Measurements from ENCODE around the gene AKAP8.

Gene AKAP8

DNA sequence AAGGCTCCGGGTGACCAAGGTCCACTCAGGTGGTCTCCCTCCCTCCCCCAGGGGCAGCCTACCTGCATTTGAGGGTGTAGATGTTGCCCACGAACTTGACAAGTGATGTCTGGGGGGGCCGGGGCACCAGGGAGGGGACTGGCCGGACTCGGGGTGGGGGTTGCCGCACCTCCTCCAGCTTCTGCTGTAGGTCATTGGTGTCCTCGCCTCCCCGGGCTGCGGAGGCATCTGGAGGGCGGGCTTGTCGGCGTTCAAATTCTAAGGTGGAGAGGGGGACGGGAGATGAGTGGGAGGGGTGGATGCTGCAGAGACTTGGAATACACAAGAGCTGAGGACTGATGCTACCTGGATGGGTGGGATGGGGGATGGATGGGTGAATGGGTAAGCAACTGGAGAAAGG, 44.5 kb upstream of the AKAP8 start:
- TF ChIP-seq SUZ12 (IDR thresholded peaks at IDR 0.05; ENCODE audit: extremely low read depth, insufficient read depth, insufficient read length) (no peak), YY1 (IDR thresholded peaks at IDR 0.05; ENCODE audit: insufficient read depth, insufficient read length) (no peak), ZNF274 (IDR thresholded peaks at IDR 0.05; ENCODE audit: low read depth, low read length) (no peak)
- Histone ChIP-seq H3K36me3 (ENCODE audit: insufficient read depth, insufficient read length, low read length) (peaks cover 80% of the 10 kb centered on the region), H3K27me3 (ENCODE audit: insufficient read depth, insufficient read length) (no peaks in the 10 kb centered on the region), H3K9ac (ENCODE audit: insufficient read length, low read depth) (no peak overlapping the region), H3K4me3 (ENCODE audit: insufficient read length, low read depth) (no peak overlapping the region), H3K9me3 (ENCODE audit: insufficient read depth, low read length) (peaks cover 14% of the 10 kb centered on the region; the same call in 1 of the 2 replicates), H3K4me1 (ENCODE audit: insufficient read depth, insufficient read length) (peaks cover 2% of the 10 kb centered on the region)
- no peak for DNase-seq (ENCODE audit: low read depth, low spot score)

DNA sequence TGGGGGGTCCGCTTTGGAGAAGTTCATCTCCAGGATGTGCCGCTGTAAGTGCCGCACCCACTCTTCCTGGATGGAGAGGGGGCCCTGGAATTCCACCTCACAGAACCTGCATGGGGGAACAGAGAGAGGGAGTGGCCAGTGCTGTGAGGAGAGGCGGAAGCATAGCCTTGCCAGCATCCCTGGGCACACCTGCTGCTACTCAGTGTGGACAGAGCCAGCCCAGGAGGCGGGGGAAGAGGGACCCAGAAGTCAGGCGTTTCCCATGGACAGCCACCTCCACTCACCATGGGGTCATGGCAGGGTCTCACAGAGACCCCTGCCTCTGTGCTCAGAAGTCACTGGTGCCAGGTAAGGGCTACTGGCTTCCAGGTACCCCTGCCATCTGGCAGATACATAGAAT, 43.5 kb upstream of the AKAP8 start:
- TF ChIP-seq YY1 (IDR thresholded peaks at IDR 0.05; ENCODE audit: insufficient read depth, insufficient read length): no peak
- Histone ChIP-seq H3K9me3 (ENCODE audit: insufficient read depth, low read length) (peaks cover 14% of the 10 kb centered on the region; the same call in 1 of the 2 replicates), H3K9ac (ENCODE audit: insufficient read length, low read depth) (no peak overlapping the region), H3K27me3 (ENCODE audit: insufficient read depth, insufficient read length) (no peaks in the 10 kb centered on the region), H3K4me1 (ENCODE audit: insufficient read depth, insufficient read length) (no peaks in the 10 kb centered on the region), H3K4me3 (ENCODE audit: insufficient read length, low read depth) (no peak overlapping the region), H3K36me3 (ENCODE audit: insufficient read depth, insufficient read length, low read length) (peaks cover 70% of the 10 kb centered on the region)
- DNase-seq (ENCODE audit: low read depth, low spot score): no peak

DNA sequence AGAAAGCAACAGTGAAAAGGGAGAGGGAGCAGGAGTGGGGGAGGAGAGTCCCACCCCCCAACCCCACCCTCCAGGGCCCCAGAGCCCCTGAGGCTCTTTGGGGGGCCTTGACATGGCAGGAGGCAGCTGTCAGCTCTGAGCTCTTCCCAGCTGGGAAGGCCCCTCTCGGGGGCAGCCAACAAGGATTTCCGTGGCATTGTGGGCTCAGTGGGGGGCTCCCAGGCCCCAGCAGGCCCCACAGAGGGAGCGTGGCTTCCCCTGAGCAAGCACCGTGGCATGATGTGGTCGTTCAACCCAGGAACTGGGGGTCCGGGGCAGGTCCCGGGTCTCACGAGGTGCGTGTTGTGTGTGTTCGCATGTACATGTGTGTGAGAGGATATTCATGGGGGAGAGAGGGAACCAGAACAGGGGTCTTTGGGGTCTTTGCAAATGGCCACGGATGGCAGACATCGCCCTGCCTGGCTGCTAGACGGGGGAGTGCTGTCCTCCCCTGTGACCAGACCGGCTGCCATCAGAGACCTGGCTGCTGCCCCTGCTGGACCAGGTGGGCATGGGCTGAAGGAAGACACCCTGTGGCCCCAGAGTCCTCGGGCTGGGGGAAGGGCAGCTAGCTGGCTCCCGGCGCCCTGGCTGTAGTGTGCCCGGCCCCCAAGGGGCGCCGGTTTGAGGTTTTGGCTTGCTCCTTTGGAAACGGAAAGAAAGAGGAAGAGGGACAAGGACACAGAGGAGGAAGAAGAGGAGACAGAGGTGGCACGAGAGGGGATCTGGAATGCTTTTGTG, 42.9 kb upstream of the AKAP8 start:
- DNase-seq (ENCODE audit: low read depth, low spot score): no peak
- Histone ChIP-seq H3K36me3 (ENCODE audit: insufficient read depth, insufficient read length, low read length) (peaks cover 67% of the 10 kb centered on the region), H3K27me3 (ENCODE audit: insufficient read depth, insufficient read length) (no peaks in the 10 kb centered on the region), H3K4me3 (ENCODE audit: insufficient read length, low read depth) (no peak overlapping the region), H3K9me3 (ENCODE audit: insufficient read depth, low read length) (peaks cover 14% of the 10 kb centered on the region; the same call in 1 of the 2 replicates), H3K9ac (ENCODE audit: insufficient read length, low read depth) (no peak overlapping the region), H3K4me1 (ENCODE audit: insufficient read depth, insufficient read length) (peaks cover under 1% of the 10 kb centered on the region)
- TF ChIP-seq YY1 (IDR thresholded peaks at IDR 0.05; ENCODE audit: insufficient read depth, insufficient read length) (no peak), SUZ12 (IDR thresholded peaks at IDR 0.05; ENCODE audit: extremely low read depth, insufficient read depth, insufficient read length) (no peak), ZNF274 (IDR thresholded peaks at IDR 0.05; ENCODE audit: low read depth, low read length) (no peak)

DNA sequence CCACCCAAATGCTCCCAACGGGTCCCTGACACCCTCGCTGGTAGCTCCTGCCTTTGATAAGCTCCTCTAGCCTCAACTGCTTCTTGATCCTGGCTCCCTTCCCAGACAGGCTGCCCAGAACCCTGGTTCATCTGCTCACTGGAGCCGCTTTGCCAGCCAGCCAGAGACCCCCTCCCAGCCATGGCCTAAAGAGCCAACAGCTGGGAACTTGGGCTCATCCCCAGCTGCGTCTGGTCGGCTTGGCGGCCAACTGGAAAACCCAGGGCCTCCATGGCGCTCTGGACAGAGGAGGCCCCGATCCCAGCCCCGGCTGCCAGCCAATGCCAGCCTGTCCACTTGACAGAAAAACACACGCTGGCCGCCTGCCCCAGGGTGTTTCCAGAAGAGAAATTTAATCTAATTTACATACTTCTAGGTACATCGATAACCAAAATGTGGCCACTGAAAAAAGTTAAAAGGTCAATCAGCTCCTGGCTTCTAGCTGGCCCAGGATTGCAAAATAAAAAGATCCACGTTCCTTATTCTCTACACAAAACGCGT, 42.2 kb upstream of the AKAP8 start:
- no peaks in the 10 kb centered on the region for H3K27me3 ChIP-seq (ENCODE audit: insufficient read depth, insufficient read length)
- H3K36me3 ChIP-seq (ENCODE audit: insufficient read depth, insufficient read length, low read length): peaks cover 64% of the 10 kb centered on the region
- no peak for DNase-seq (ENCODE audit: low read depth, low spot score)
- TF ChIP-seq YY1 (IDR thresholded peaks at IDR 0.05; ENCODE audit: insufficient read depth, insufficient read length) (no peak), ZNF274 (IDR thresholded peaks at IDR 0.05; ENCODE audit: low read depth, low read length) (no peak), SUZ12 (IDR thresholded peaks at IDR 0.05; ENCODE audit: extremely low read depth, insufficient read depth, insufficient read length) (no peak)
- no peak overlapping the region for H3K4me3 ChIP-seq (ENCODE audit: insufficient read length, low read depth)
- H3K9ac ChIP-seq (ENCODE audit: insufficient read length, low read depth): no peak overlapping the region
- peaks cover 14% of the 10 kb centered on the region; the same call in 1 of the 2 replicates for H3K9me3 ChIP-seq (ENCODE audit: insufficient read depth, low read length)
- peaks cover 4% of the 10 kb centered on the region for H3K4me1 ChIP-seq (ENCODE audit: insufficient read depth, insufficient read length)

DNA sequence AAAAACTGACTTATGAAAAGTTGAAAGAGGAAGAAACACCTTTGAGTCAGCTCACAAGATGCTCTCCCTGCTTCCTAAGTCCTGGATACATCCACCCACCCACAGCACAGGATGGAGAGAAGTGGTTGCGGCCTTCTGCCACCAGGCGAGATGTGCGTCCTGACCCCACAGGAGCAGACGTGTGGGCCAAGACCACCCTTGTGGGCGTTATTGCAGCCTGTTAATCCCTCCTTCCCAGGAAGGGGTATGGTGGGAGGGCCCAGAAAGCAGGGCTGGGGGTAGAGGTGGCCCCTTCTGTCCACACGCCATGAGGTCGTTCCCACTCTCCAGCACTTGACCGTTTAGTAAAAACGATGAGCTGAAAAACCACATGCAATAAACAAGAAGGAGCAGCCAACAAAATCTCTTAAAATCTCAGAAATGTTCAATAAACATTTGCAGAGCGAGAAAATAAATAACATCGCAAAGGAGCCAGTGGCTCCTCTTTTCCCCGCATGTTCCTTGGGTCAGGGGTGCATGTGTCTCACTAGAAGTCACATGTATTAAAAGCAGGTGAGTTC, 41.6 kb upstream of the AKAP8 start:
- peaks cover 4% of the 10 kb centered on the region for H3K4me1 ChIP-seq (ENCODE audit: insufficient read depth, insufficient read length)
- H3K36me3 ChIP-seq (ENCODE audit: insufficient read depth, insufficient read length, low read length): peaks cover 64% of the 10 kb centered on the region

DNA sequence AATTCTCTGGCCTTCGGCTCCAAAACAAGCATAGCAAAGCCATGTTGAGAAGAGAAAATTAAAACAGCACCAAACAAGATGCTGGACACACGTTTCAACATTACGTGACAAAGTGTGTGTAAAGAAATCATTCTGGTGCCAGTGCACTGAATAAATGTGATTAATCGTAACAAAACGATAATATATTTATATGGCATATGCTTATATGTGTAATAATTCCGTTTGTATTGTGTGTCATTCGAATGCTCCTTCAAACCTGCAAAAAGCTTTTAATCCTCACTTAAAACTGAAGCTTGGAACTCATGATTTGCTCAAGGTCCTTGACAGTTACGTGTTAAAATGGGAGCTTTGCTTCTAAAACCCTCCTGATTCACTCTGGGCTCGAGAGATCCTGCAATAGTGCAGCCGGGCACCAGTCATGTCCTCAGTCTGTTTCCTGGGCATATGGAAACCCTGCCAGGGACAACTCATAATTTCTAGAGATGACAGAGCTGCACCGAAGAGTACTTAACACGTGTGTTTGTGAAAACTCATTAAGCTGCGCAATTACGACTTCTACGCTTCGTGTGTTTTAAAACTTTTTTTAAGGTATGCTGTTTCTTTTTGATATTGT, 39.9 kb upstream of the AKAP8 start:
- peaks cover 60% of the 10 kb centered on the region for H3K36me3 ChIP-seq (ENCODE audit: insufficient read depth, insufficient read length, low read length)
- TF ChIP-seq ZNF274 (IDR thresholded peaks at IDR 0.05; ENCODE audit: low read depth, low read length): no peak
- no peak for TF ChIP-seq SUZ12 (IDR thresholded peaks at IDR 0.05; ENCODE audit: extremely low read depth, insufficient read depth, insufficient read length)
- H3K9me3 ChIP-seq (ENCODE audit: insufficient read depth, low read length): peaks cover 14% of the 10 kb centered on the region; the same call in 1 of the 2 replicates
- no peak overlapping the region for H3K9ac ChIP-seq (ENCODE audit: insufficient read length, low read depth)
- H3K4me1 ChIP-seq (ENCODE audit: insufficient read depth, insufficient read length): peaks cover 8% of the 10 kb centered on the region
- H3K4me3 ChIP-seq (ENCODE audit: insufficient read length, low read depth): no peak overlapping the region
- DNase-seq (ENCODE audit: low read depth, low spot score): no peak
- H3K27me3 ChIP-seq (ENCODE audit: insufficient read depth, insufficient read length): no peaks in the 10 kb centered on the region

More for the DNA sequence above, 41.6 kb upstream of the AKAP8 start:
- no peak overlapping the region for H3K4me3 ChIP-seq (ENCODE audit: insufficient read length, low read depth)
- no peak for DNase-seq (ENCODE audit: low read depth, low spot score)
- H3K9ac ChIP-seq (ENCODE audit: insufficient read length, low read depth): no peak overlapping the region
- no peaks in the 10 kb centered on the region for H3K27me3 ChIP-seq (ENCODE audit: insufficient read depth, insufficient read length)
- TF ChIP-seq YY1 (IDR thresholded peaks at IDR 0.05; ENCODE audit: insufficient read depth, insufficient read length) (no peak), SUZ12 (IDR thresholded peaks at IDR 0.05; ENCODE audit: extremely low read depth, insufficient read depth, insufficient read length) (no peak), ZNF274 (IDR thresholded peaks at IDR 0.05; ENCODE audit: low read depth, low read length) (no peak)
- peaks cover 14% of the 10 kb centered on the region; the same call in 1 of the 2 replicates for H3K9me3 ChIP-seq (ENCODE audit: insufficient read depth, low read length)

All from NT2/D1 (cell line).